Inflammatory macrophage (primary cell): ENCODE data around the gene NLGN4X.

Experiments used
- DNase-seq, 2 donors: peaks; one replicate each; pipeline ENCODE4 v3.0.0-alpha.2; 2020 to 2022
- total RNA-seq, 18 experiments: gene quantifications; one replicate each; lab custom pipeline; 2026; ENCODE audit warnings: mixed read lengths in 6 of 18, inconsistent platforms in 2 of 18; lab: John Stamatoyannopoulos, UW

Gene NLGN4X
- 0 to 0.20 (median 0.02) reads per million in 18 experiments for total RNA-seq

DNA sequence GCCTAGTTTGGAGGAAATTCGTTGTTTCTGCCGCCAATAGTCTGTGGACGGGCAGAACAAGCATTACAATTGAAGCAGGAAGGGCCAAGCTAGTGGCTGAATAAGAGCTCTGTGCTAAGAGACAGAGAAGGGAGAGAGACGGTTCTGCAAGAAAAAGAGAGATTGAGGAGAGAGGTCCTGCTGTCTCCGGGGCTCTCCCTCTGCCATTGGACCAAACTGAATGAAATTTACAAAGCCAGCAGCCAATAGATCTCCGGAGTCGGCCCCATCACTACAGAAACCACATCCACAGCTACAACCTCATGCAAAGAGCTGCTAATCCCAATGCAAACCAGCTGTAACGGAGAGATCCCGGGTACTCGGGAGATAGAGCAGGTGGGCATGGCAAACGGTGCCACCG lies at the start of gene NLGN4X:
NLGN4X (minus strand) TSS at position 148 of the 400 bp plus-strand sequence. CDS start 77,401 bp downstream, outside the sequence.
- DNase-seq, result no peak

DNA sequence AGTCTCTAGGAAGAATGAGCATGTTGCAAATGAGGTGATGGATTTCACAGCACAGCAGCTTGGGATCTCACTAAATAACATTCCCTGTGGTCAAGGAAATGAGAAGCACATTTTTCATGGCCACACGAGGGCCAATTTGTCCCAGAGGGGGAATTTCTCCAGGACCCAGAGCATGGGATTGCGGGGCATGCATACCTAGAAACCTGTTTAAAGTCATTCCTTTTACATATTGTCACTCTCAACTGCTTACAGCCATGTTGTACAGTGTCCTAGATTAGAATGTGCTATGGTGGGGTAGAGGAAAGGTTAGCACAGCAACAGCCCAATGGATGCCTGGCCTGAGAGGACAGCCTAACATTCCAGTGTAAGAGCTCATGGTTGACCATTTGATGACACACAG lies 37.4 kb upstream of the NLGN4X start:
- DNase-seq, result no peak

DNA sequence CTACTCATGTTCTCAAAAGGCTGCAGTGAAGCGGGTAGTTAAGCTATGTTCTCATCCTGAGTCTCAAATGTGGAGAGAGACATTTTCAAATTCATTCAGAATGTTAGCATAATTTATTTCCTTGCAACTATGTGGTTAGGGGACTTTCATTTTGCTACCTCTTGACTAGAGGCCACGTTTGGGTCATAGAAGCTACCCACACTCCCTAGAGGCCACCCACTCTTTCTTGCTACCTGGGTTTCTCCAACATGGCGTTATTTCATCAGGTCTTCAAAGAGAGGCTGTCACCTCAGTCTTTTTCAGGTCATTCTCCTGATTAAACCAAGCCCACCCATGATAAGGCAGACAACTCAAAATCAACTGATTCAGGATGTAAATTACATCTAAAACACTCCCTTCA lies 34.3 kb upstream of the NLGN4X start:
- no peak for DNase-seq

DNA sequence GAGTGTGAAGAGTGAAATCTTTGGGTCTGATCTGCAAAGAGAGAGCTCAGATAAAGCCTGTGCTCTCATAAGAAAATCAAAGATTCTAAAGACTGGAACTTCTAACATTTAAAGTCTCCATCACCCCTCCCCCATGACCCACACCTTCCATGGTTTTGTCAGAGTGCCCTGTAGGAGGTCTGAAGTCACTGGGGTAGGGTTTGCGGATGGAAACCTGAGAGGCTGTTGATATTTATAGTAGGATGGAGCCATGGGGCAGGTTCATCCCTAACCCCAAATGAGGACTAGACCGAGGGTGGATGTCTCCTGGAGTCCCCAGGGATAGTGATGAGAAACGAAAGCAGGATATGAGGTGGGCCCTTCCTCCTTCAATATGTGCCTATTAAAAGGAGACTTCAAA lies 28.4 kb upstream of the NLGN4X start:
- no peak for DNase-seq

DNA sequence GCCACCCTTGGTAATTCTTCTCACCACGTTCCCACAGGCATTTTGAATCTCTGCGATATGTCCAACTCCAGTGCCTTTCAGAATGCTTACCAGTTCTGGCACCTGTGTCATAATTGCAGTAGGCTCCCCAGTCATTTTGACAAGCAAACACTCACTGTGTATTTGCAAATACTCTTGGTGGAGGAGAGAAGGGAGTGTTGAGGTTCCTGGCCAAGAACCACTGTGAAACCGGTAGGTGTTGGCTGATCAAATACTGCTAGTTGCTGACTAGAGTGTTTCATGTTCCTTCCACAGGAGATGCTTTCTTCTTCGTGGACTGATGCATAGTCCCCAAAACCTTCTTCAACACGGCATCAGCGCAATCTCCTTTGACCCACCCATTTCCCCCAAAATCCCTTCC lies 16.0 kb upstream of the NLGN4X start:
- DNase-seq, result no peak

DNA sequence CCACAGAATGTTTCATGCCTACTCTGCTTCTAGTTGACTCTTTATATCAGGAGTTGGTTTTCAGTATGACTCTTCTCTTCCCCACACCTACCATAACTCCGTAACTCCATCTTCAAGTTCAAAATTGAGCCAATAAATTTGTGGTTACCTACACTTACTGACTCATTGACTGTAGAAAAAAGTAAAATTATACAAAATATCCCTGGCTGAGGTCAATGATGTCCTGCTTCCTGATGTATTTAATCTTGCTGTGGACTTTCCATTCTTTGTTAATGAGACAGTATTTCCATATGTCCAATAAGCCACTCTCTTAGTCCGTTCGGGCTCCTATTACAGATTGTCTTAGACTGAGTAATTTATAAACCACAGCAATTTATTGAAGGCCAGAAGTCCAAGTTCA lies 9.9 kb upstream of the NLGN4X start:
- DNase-seq, result no peak

DNA sequence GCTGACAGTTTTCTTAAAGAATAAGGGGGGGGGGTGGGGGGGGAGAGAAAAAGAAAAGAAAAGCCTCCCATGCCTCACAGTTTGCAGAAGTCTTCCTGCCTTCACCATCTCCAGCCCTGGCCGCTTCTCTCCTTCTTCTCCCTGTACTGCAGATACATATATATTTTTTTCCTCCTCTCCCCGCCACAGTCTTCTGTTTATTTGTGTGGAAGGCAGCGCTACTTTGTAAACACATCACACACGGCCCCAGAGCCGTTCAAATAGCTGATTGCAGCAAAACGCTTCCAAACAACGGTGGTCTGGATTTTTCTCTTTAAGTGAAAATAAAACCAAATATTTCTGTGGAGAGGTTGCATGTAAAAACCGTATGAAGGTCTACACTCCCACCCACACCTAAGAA lies 732 bp downstream of the NLGN4X start:
- DNase-seq, result no peak

DNA sequence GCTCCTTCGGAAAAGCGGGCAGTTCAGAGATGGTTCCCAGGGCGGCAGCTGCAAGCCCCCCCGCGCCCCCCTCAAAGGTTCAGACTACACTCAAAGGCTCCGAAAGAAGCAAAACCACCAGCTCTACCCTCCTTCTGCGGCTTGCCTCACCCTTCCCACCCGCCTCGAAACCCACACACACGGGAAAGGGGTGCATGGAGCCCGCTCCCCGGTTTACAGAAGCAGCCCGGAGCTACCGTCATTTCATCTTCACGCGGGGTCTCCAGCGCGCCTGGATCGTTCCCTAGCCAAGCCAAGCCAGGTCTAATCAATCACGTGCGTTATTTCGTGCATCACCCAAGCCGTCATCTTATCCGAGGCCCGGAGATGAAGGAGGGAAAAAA lies 1.2 kb downstream of the NLGN4X start:
- no peak for DNase-seq

DNA sequence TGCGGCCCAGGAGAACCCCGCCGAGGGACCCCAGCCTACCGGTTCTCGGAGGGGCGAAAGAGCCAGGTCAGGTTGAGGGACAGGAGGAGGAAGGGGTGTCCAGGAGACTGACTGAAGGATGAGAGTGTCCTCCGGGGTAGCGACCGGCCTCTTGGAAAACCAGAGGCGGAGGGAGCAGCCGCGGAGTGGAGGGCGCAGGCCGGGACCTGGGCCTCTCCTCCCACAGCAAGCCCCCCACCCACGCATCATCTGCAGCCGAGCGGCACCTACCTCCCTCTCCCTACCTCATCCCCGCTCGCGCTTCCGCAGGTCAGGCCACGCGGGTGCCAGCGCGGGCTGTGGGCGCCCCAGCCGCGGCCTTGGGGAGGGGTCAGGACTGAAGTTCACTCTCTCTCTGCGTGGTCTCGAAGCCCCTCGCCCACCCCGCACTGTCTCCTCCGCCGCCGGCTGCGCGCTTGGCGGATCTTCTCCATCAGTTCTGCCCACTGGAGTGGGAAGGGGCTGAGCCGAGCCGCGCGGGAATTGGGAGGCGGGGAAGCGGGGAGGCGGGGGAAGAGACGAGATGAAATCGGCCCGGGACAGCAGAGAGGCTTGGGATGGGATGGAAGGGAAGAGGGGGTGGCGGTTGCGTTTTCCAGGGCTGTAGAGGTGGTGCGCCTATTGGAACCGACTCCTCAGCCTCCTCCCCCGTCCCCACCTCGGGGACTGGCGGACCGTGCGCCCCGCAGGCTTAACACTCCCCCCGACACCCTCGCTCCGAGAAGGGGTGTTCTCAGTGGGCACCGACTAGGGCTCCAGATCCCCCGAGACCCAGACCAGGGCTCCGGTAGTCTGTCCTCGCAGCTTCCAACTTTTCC lies 1.8 kb downstream of the NLGN4X start:
- DNase-seq, result no peak

DNA sequence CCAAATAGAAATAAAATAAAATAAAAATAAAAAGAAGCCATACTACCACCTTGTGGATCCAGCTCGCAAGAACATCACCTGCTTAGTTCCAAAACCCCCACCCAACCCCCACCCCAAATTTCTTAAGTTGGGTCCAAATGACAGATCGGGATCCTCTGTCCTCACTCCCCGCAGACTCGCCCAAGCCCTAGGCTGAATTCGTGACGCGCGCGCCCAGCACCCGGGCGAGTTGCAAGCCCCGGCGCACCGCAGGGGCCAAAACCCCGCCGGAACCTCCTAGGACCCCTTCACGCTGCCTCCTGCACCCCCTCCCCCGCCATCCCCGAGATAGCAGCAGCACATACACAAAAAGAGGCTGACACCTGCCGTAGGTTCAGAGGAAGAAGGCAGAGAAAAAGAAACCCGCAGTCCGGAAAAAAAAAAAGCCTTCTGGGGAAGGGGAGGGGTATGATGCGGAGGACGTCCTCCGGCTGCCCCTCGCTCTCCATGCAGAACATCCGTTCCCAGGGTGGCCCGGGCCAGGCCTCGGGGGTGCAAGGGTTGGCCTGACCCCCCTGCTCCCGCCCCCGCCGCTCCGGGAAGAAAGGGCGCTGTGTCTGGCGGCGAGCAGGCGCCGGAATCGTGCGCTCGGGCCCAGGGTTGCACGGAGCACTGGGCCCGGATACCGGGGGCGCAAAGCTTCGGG lies 2.6 kb downstream of the NLGN4X start:
- no peak for DNase-seq

DNA sequence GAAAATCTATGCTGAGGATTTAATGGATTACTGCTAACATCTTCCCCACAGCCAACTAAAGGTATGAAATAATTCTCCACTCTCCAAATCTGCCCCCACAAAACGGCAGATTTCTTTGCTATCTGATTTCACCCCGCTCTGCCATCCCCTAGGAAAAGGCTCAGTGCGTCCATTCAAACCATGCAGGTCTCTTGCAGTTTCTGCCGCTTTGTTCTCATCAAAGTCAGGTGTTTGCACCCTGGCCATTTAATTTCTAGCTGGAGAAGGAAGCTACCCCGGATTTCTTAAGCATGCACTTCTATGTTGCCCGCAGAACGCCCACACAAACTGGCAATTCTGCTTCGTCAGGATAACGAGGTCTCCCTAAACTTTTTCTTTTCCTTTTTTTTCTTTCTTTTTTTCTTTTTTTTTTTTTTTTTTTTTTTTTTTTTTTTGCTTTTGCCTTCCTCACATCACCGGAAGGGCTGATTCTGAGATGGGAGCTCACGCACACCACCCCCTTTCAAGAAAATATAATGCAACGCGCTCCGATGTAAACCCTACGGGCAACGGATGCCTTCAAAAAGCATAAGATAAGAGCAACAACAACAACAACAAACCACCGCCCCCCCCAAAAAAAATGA lies 3.3 kb downstream of the NLGN4X start:
- DNase-seq, result no peak

DNA sequence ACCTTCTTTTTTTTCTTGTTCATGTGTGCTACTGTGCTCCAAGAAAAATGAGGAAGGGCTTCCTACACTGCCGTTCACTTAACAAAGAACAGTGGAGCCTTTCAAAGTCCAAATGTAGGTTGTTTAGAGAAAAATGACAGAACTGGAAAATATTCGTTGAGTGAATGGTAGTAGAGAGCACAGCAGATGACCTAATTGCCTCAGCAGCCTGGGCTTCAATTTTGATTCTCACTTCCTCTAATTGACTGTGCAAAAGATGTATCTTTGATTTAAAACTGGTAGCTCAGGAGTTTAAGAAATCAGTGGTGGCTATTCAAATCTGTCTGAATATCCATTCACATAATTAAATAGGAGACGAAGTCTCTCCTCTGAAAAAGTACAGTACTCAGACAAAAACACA lies 5.2 kb downstream of the NLGN4X start:
- no peak for DNase-seq

DNA sequence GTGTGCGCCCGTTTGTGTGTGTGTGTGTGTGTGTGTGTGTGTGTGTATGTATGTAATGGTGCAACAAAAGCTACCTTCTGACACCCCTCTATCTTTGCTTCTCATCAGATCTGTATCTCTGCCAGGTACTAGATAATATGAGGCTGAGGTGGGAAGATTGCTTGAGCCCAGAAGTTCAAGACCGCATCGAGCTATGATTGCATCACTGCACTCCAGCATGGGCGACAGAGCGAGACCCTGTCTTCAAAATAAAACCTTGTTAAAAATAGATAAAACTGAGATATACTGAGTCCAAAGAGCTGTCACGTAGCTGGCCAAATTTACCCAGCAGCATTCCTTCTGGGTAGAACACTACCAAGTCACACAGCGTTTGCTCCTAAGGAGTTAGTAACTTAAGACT lies 18.4 kb downstream of the NLGN4X start:
- DNase-seq, result no peak

DNA sequence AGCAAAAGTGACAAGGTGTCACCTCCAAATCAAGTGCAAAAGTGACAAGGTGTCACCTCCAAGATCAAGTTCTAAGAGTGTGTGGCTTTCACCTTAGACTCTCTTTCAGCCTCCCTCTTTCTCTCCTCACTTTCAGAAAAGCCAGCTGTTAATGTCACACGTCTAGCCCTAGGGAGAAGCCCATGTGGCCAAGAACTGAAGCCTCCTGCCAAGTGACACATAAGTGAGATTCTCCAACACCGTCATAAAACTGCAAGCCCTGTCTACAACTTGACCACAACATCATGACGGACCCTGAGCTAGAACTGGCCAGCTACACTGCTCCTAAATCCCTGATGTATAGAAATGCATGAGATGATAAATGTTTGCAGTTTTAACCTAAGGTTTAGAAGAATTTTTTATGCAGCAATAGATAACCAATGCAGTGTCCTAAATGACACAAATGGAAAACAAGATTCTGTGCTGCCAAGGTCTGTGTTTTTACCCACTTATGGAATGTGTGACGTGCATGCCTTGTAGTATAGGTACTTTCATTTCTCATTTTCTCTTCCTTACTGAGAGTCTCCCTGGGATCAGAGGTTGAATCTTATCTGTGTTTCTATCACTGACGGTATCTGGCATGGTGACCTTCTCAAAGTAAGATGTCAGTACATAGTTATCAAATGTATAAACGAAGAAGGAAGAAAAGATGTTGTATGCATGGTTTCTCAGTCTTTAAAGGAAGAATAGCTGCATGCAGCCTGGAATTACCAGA lies 25.0 kb downstream of the NLGN4X start:
- DNase-seq, result no peak

DNA sequence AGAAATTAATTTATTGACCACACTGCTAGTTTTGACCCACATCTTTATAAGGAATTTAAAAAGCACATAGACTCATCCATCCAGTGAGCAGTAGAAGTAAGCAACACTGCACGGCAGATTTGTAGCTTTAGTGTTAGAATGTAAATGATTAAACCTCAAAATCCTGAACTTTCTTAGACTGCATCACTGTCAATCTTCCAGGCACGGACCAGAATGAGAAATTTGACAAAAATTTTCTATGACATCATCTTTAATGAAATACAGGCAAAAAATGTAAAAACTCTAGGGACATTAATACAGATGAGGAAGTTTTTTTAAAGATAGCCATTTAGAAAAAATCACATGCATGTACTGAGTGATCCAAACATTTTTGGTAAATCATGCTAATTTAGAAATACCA lies 29.2 kb downstream of the NLGN4X start:
- no peak for DNase-seq

DNA sequence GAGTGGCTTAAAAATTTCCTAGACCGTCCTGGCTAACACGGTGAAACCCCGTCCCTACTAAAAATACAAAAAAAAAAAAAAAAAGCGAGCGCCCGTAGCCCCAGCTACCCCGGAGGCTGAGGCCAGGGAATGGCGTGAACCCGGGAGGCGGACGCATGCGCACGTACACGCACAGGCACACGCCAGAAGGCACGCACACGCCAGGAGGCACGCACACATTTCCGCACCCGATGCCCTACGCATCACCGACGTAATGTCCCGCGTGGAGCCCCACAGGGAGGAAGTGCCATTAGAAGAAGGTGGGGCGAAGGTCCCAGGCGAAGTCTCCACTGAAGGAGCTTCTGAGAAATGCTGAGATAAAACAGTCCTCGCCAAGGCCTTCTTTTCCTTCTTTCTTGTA lies 41.4 kb downstream of the NLGN4X start:
- no peak for DNase-seq

DNA sequence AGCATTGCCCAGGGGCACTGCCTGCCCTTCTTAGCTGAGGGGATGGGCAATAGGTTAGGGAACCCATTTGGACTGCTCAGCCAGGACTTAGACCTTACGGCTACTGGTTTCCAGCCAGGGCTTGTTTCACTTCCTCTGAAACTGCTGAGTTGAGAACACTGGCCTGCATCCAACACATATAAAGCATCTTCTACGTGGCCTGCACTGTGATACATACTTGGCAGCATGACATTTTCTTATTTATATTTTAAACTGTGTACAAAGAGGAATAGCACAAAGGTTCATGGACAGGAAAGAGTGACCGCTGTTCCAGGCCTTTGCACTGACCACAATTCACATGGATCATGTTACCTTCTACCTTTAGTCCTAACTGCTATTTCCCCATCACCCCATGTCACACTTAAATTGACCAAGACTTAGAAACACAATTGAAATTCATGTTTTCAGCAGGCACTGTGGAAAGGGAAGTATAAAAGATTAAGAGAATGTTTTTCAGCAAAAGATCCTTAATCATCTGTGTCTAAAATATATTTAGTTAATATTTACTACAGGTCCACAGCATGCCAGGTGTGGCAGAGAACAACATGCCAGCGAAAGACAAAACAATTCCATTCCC lies 43.7 kb downstream of the NLGN4X start:
- DNase-seq, result no peak

DNA sequence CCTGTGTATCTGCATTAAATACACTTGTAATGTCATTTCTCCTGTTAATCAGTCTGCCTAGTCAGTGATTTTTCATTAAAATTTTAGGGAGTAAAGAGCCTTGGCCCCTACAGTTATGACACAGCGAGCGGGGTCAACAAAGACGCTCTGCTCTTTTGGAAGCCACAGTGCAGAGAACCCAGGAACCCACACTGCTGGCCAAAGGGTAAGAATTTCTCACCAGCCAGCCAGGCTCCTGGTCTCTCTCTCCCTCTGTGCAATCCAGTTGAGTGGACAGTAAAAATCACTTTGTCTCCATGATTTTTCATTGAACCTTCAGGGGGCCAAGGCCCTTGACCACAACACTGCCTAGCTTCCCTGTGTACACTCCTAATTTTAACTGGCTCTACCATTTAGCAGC lies 52.8 kb downstream of the NLGN4X start:
- no peak for DNase-seq

DNA sequence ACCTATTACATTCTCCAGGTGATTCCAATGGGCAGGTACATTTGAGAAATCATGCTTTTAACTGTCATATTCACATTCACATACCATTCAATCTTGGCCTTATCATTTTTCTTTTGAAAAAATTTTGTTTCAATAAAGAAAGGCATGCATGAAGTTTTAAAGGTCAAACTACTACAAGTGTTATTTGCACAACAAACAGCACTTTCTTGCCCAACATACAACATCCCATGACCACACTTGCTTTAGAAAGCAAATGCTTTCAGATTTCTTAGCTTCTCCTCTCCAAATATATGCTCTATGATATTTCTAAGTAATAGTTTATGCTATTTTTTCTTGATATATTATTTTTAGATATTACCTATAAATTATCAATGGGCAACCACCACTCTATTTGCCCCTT lies 58.2 kb downstream of the NLGN4X start:
- DNase-seq, result no peak

DNA sequence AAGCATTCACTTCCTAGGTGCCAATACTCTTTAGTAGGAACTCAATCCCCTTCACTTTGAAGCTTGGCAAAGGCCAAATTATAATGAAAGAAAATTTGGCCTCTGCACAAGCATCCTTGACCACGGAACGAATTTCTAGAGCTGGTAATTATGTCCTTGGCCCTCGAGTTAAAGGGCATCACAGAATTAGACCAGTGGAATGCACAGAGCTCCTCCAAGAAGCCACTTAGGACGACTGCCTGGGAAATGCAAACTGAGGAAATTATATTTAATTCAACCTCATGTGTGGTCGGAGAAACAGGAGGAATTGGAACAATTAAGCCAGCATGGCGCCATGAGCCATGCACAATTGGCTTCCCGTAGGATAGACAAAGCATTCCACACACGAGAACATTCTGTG lies 59.3 kb downstream of the NLGN4X start:
- no peak for DNase-seq

DNA sequence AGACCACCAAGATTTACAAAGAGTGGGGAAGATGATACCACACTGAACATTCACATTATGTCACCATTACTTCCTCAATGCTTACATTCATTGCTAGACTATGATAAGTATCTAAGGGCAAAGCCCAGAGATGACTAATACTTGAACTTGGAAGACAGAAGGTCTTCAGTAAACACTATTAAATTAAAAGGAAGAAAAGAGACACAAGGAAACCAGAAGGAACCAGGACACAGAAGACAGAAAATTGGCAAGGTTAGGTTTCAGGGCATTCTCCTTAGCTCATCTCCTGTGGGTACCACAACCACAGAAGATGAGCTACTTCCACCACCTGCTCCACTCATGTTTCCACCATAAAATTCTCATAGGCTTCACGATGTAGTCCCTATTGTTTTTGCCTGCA lies 64.9 kb downstream of the NLGN4X start:
- DNase-seq, result no peak

DNA sequence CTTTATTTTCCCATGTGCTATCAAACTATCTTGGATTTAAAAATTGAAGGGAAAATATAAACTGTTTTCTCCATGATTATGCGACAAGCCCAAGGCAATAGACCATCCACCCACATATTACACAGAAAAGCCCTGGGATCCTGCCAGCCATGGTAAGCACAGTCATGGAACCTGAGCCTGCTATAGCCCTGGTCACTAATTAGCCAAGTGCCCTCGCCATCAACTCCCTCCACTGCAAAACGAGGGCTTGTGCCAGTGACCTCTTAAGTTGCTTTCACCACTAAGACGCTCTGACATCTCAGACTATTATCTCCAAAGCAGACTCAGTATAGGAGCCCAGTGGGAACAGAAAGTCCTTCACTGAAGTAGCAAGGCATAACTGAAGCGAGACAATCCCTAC lies 69.2 kb downstream of the NLGN4X start:
- DNase-seq, result no peak

DNA sequence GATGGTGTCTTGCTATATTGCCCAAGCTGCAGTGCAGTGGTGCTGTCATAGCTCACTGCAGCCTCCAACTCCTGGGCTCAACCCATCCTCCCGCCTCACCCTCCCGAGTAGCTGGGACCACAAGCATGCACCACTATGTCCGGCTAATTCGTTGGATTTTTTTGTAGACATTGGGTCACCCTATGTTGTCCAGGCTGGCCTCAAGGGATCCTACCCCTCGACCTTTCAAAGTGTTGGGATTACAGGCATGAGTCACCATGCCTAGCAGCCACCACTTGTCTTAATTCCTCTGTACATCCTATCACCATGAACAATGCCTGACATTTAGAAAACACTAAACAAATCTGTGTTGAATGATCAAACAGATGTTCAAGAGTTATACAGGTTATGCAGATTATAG lies 76.7 kb downstream of the NLGN4X start:
- DNase-seq, result no peak
